ENCODE measurements around the gene GPATCH2. TPM values are rescaled to one million over a fixed set of nuclear protein-coding genes. Genes with fewer than 3 reads are reported as not detected.
"Not testable (repeated sequence)": the region's sequence is repeated elsewhere in the genome, so short reads cannot be mapped to it uniquely, and the experiment has no call there.

Gene GPATCH2
- polyA plus RNA-seq, 1 donor, result 29.2 TPM

DNA sequence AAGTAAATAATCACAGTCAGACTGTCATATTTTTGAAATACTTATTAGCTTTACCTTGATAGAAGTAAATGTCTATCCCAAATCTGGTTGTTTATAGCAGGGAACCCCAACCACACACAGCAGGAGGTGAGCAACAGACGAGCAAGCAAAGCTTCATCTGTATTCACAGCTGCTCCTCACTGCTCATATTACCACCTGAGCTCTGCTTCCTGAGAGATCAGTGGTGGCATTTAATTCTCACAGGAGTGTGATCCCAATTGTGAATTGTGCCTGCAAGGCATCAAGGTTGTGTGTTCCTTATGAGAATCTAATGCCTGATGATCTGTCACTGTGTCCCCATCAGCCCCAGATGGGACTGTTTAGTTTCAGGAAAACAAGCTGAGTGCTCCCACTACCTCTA, 104.3 kb downstream of the GPATCH2 start:
- DNase-seq, result no peak

DNA sequence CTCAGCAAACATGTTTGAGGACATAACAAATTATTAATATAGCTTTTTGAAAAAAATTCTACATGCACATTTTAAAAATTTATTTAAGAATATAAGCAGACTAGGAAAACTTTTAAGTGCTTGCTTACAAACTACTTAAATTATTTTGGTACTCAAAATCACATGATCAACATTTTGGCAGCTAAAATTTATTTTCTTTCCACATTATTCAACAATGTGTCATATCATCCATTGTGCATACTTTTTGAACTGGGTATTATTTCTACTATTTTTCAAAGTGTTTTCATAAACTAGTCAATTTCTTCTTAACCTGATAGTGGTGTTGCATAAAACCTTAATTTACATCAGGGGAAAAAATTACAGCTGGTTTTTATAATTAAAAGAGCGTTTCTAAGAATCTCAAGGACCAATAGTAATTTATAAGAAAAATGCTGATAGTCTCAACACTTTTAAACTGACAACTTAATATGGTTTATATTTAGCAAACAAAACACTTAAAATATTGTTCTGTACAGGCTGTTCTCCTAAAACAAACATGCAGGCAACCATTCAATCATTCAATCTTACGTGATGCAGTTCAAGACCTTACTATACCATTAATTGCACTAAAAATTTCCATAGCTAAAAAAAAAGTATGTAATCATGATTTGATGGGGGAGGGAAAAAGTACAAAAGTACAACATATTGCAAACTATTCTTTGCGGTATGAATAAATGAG, 105.0 kb downstream of the GPATCH2 start:
- no peak for DNase-seq

DNA sequence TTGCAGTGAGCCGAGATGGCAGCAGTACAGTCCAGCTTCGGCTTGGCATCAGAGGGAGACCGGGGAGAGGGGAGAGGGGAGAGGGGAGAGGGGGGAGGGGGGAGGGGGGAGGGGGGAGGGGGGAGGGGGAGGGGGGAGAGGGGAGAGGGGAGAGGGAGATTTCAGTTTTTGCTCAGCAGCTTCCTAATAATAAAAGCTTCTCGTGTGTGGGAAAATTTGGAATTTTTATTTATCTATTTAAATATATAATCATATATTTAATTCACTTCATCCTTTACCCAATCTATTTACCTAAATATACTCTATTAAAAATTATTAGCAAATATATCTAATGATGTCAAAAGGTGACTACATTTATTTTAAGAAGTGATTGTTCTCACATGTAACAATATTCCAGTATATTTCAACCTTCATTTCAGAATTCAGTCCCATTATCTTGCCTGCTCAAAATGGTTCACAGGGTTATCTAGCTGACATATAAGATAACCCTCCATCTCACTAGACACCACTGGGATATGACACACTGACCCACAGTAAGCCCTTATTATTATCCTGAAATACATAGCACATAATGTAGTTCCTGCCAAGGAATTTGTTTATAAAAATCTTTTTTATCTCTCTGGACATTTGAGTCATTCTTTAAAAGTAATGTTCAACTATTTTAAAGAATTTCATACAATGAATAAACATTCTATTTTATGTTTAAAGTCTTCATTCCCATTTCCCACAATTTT, 105.9 kb downstream of the GPATCH2 start:
- no peak for DNase-seq

DNA sequence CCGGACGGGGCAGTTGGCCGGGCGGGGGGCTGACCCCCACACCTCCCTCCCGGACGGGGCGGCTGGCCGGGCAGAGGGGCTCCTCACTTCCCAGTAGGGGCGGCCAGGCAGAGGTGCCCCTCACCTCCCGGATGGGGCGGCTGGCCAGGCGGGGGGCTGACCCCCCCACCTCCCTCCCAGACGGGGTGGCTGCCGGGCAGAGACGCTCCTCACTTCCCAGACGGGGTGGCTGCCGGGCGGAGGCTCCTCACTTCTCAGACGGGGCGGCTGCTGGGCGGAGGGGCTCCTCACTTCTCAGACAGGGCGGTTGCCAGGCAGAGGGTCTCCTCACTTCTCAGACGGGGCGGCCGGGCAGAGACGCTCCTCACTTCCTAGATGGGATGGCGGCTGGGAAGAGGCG, 107.0 kb downstream of the GPATCH2 start:
- DNase-seq, result not testable (repeated sequence)

DNA sequence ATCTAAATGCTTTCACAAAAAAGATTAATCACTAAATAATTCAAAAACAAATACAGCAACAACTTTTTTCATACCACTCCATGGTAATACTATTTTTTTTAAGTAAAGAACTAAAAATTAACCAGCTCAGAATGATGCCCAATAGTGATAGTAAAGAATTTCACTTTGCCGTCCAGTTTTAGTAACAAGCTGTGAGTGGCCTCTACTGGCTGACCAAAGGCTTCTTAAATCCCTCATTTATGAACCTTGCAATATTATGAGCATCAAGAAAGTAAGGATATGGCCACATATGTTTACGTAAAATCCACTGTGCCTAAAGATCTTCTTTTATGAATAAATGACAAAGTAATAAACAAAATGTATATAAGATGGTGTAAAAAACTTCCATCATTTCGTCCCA, 108.6 kb downstream of the GPATCH2 start:
- DNase-seq, result no peak

DNA sequence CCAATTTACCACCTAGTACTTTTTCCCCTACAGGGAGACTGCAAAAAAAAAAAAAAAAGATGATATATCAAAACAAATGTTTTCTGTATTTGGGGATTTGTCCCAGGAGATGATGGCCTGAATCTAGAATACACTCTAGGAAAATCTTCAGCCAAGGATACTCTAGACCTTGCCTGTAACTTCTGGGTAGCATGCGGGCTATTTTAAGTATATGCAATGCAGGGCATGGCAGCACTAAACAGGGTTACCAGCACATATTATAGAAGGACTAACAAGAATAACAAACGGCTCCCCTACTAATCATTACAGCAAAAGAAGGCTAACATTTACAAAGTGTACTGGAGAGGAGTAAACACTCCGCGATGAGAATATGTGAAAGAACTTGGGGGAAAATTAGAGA, 109.6 kb downstream of the GPATCH2 start:
- no peak for DNase-seq

DNA sequence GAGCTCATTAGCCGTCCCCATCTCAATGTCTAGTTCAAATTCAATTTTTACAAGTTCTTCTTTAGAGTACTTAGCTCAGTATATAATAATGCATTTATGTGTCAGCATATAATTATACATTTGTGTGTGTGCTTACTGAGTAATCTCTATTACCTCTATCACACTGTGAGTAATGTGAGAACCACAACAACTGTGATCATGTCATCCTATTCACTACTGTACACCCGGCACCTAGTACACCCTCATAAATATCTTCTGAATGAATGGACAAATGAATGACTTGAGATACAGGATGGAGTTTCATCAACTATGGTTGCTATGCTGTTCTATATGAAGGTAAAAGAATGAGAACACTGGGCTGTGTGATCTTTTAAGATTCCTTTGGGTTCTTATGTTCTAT, 124.0 kb downstream of the GPATCH2 start:
- no peak for DNase-seq

DNA sequence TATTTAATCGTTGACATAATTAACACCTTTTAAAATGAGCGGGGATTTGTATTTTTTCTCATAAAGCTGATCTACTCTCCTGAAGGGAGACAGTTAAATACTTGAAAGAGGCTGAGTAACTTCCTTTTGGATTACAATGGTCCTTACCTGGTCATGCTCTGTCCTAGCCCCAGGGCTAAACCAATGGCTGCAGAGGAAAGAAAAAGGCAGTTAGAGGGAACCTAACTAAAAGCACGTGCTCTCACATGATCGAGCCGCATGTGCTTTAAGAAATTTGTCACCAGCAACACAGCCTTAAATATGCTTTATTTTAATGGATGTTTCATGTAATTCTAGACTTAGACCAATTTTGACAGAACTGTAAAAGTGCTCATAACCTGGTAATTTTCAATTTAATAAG, 132.7 kb downstream of the GPATCH2 start:
- no peak for DNase-seq

DNA sequence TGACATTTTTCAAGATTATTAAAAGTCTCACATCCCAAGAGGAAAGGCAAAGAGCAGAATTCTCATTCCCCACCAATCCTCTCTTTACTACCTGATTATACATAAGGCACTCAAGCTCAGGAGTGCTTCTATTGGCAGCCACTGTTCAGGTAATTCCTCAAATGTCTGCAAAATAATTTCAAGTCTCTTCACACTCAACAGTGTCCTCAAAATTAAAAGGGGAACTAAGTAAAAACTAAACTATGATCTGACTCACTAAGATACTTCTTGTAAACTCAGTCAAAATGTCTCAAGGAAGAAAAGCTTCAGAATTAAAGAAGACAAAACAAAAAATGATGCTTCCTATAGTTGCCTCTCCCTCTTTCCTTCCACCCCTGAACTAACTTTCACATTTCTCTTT, 135.6 kb downstream of the GPATCH2 start:
- DNase-seq, result no peak

DNA sequence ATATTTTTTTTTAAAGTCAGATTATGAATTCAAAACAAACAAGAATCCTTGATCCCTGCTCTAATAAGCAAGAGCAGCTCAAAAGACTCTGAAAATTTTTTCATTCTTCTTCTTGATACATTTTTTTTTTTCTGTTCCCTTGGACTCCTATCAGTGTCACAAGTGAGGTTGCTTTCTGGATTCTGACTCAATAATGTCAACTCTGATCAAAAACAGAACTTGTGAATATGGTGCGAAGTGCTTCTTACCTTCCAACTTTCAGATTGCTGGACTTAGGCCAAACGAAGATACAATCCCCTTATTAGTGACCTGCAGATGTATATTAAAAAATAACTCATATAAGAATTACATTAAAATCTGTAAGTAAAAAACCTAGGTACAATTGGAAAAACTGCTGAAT, 136.1 kb downstream of the GPATCH2 start:
- DNase-seq, result no peak

DNA sequence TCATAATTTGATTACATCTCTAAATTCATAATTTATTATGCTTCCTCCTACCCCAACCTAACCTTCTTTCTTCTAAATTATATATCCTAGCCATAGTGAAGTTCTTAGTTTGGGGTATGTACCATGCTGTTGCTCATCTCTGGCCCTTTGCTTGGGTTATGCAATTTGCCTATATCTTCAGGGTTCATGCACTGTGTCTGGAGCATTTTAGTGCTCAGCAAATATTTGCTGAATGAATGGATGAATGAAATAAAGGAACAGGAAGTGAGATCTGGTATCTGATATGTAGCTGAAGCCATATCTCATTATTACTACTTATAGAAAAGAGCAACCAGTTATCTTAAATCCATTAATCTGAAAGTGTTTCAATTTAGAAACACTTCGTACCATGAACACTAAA, 137.6 kb downstream of the GPATCH2 start:
- no peak for DNase-seq

DNA sequence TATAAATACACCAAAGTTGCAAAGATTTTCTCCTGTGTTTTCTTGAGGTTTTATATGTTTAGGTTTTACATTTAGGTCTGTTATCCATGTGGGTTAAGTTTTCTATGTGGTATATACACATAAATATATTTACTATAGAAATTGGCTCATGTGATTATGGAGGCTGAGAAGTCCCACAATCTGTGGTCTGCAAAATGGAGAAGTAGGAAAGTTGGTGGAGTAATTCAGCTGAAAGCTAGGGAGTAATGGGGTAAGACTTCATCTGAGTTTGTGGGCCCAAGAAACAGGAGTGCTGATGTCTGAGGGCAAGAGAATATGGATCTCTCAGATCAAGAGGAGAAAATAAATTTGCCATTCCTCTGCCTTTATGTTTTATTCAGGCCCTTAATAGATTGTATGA, 146.0 kb downstream of the GPATCH2 start:
- no peak for DNase-seq

DNA sequence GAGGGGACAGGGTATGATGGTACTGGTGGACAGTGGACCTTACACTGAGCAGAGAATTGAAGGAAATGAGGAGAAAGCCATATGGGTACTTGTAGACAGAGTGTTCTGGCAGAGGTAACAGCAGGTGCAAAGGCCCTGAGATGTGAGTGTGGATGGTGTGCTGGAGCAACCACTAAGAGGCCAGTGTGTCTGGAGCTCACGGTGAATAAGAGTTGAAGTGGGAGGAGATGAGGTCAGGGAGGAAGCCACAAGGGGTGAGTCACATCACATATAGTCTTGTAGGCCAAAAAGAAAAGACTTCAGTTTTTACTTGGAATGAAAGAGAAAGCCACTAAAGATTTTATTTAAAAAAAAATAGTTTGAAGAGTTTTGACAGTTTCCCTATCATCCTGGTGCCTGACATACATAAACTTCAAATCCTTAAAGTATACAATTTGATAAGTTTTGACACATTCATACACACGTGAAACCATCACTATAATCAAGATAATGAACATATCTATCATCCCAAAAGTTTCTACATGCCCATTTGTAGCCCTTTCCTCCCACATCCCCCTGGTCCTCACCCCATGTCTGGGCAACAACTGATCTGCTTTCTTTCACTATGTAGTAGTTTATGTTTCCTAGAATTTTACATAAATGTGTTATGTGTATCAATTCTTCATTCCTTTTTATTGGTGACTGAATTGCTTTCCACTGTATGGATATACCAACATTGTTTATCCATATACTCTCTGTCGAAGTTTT, 148.4 kb downstream of the GPATCH2 start:
- DNase-seq, result no peak

DNA sequence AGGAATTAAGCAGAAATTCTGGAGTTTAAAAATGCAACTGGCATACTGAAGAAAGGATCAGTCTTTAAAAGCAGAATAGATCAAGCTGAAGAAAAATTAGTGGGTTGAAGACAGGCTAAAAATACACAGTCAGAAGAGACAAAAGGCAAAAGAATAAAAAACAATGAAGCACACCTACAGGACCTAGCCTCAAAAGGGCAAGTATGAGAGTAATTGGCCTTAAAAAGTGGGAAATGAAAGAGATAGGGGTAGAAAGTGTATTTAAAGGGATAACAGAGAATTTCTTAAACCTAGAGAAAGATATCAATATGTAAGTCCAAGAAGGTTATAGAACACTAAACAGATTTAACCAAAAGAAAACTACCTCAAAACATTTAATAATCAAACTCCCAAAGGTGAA, 152.4 kb downstream of the GPATCH2 start:
- no peak for DNase-seq

DNA sequence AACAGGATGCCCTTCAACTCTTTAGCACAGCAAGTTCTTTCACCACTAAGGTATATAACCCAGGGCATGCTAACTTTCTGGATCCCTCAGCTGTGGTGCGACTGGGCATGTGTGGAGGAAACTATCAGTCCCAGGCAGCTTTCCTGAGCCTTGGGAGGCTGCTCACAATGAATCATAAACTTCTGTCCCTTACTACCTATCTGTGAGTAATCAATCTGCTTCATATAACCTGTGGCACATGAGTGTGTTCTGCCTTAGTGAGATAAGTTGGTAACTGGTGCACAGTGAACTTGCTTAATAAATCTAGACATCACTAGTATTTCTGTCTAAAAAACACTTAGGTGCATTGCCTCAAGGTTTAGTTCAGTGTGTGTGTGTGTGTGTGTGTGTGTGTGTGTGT, 158.0 kb downstream of the GPATCH2 start:
- no peak for DNase-seq

DNA sequence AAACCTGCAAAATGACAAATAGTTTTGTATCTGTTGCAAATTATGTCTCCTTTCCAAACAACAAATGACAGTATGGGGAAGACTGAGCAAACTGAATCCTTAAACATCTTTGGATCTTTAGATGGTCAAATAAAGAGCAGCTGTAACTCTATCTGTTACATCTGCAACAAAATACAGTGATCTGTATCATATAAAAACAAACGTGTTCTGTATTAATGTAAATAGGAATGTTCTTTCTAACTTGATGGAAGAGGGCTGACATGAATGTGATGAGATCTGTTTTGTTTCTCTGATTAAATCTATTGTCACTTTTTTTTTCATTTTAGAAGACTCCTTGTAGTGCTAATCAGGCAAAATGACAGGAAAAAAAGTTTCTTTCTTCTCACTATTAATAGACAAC, 159.5 kb downstream of the GPATCH2 start:
- no peak for DNase-seq

DNA sequence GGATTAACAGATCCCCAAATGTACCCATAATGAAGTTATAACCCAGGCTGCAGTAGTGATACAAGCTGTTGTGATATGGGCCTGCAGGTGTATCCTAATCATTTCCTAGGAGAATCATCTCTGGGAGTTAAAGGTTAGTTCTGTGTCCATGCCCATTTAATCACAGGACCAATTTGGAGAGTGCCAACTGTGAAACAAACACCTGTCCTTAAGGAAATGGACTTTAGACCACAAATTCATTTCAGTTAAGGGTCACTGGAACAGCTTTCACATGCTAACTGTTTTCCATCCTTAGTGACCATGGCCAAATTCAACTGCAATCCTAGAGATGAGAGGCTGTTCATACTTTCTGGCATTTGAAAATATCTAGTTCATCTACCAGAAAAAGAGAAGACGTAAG, 160.9 kb downstream of the GPATCH2 start:
- no peak for DNase-seq

DNA sequence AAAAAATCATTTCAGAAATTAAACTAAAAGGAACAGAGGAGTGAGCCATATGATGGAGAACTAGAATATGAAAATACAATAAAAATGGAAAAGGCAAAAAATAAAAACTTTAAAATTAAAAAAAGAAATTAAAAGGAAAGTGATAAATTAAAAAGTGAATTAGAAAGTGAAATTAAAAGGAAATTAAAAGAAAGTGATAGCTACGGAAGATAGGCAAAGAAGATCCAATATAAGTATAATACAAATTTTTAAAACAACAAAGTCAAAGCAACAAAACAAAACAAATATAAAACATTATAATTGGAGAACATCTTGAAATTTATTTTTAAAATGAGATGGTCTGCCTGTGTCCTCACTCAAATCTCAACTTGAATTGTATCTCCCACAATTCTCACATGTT, 165.8 kb downstream of the GPATCH2 start:
- no peak for DNase-seq

DNA sequence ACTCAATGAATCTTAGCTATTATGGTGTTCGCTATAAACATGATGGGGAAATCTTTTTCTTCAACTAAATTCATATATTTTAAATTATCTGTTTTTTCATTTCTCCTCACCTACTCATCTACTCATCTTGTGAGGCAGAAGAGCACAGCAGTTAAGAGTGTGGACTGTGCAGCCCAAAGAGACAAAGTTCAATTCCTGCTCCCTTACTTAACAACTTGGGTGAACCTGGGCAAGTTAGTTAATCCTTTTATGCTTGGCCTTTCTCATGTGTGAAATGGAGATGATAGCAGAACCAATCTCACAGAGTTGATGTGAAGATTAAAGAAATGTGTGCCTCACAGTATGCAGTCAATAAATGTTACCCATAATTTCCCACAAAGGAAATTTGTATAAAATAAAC, 168.2 kb downstream of the GPATCH2 start:
- DNase-seq, result no peak

DNA sequence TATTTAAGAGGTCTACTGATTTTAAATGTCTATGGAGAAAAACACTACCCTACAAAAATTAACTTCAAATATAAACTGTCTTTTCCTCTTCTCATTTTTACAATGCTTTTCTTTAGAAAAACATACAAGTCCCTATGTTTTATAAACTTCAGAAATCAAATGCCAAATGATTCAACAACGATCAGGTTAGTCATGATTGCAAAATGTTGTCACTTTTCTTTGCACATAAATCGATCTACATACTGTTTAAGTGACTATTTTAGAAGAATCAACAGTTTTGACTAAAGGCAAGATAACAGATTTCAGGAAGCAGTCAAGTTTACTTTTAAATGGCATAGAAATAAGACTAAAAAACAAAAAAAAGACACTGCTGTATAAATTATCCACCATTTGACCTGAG, 168.7 kb downstream of the GPATCH2 start:
- no peak for DNase-seq

DNA sequence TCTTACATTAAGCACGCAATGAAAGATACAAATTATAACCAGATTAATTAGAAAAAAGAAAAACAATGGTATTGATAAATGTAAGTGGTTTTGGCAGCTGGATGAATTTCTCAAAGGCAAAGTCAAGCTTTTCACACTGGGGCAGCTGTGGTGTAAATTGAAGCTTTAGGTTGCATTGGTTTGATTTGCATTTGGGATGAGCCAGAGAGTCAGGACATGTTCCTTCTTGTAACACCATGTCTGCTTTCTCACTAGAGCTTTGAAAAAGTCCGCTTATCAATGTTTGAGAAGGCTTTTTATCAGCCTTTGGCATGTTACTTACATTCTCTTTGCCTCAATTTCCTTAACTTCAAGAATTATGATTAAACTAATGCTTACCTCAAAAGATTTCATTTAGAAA, 173.9 kb downstream of the GPATCH2 start:
- DNase-seq, result no peak

DNA sequence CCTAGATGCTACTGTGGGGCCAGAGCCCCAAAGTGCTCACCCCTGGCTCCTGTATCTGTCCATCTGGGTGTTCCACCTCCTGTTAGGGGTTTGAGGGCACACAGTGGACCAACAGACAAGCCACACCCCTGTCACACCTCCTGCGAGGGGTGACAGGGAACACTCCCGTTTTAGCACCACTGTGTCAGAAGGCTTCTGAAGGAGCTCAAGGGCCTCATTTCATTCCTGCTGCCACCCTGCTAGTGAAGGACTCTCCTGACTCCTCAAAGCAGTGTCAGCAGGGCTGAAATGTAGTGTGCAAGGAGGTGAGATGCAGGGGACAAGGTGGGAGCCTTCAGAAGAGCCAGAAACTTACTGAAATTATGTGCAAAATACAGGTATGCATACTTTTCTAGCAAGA, 174.6 kb downstream of the GPATCH2 start:
- no peak for DNase-seq

DNA sequence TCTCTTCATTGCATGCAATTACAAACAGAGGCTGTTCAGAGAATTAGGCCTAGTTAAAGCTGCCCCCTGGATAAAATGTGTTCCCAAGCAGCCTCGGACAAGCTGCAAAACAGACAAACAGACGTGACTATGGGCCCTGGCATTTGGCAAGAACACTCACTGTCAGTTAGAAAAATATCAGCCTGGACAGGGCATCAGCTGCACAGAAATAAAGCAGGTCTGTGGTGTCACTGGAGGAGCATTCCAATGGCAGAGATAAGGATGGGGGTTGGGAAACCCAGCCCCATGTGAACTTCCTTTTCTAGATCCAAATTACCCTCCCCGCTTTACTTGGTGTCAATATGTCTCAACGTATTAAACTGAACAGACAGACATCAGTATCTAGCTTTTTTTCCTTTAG, 177.1 kb downstream of the GPATCH2 start:
- DNase-seq, result no peak
